GM18861 (cell line): Measurements from ENCODE around the gene WBP1L.
A peak's percentile ranks its signal among the peaks of the same experiment; 100 is the strongest.
"Not testable (repeated sequence)": the region's sequence is repeated elsewhere in the genome, so short reads cannot be mapped to it uniquely, and the experiment has no call there.

Experiments used
- ATAC-seq: cut with Tn5 transposase; IDR thresholded peaks from one replicate; pipeline ENCODE4 v1.9.1; 2021; ENCODE audit not compliant: unreplicated experiment

The WBP1L gene

GRCh38 chr10:102721954-102722353 lies 21.8 kb upstream of the WBP1L start:
- no peak for ATAC-seq

GRCh38 chr10:102723989-102724388 lies 19.8 kb upstream of the WBP1L start:
- no peak for ATAC-seq

GRCh38 chr10:102726274-102726673 lies 17.5 kb upstream of the WBP1L start:
- ATAC-seq, result no peak

GRCh38 chr10:102727037-102727818 lies 16.5 kb upstream of the WBP1L start:
- no peak for ATAC-seq

GRCh38 chr10:102729029-102730026 lies 14.4 kb upstream of the WBP1L start:
- ATAC-seq, result no peak

- no peak for ATAC-seq
Measured at GRCh38 chr10:102731222-102731800, 12.4 kb upstream of the WBP1L start.

- ATAC-seq, result no peak
Measured at GRCh38 chr10:102732661-102733060, 11.1 kb upstream of the WBP1L start.

- ATAC-seq, result no peak
Measured at GRCh38 chr10:102735065-102735562, 8.6 kb upstream of the WBP1L start.

GRCh38 chr10:102738692-102739121 lies 5.0 kb upstream of the WBP1L start:
- ATAC-seq, result no peak

- no peak for ATAC-seq
Measured at GRCh38 chr10:102740229-102740628, 3.5 kb upstream of the WBP1L start.

GRCh38 chr10:102741726-102742237 lies 2.0 kb upstream of the WBP1L start:
- ATAC-seq, result no peak

- not testable (repeated sequence) for ATAC-seq
Measured at GRCh38 chr10:102742313-102742712, 1.4 kb upstream of the WBP1L start.

GRCh38 chr10:102743078-102743587 lies 615 bp upstream of the WBP1L start:
- peak; percentile 2 for ATAC-seq

- ATAC-seq, result no peak
Measured at GRCh38 chr10:102744374-102745051, 765 bp downstream of the WBP1L start.

- ATAC-seq, result no peak
Measured at GRCh38 chr10:102745157-102745556, 1.4 kb downstream of the WBP1L start.

GRCh38 chr10:102752266-102752930 lies 8.7 kb downstream of the WBP1L start:
- no peak for ATAC-seq

GRCh38 chr10:102752934-102753664 lies 9.4 kb downstream of the WBP1L start:
- ATAC-seq, result no peak

GRCh38 chr10:102753718-102754117 lies 10.0 kb downstream of the WBP1L start:
- ATAC-seq, result no peak

- ATAC-seq, result no peak
Measured at GRCh38 chr10:102757323-102757722, 13.6 kb downstream of the WBP1L start.
